ENCODE data around the gene REXO5. TPM values are rescaled to one million over a fixed set of nuclear protein-coding genes. Genes with fewer than 3 reads are reported as not detected.
"Not testable (repeated sequence)": the region's sequence is repeated elsewhere in the genome, so short reads cannot be mapped to it uniquely, and the experiment has no call there.

The REXO5 gene
- total RNA-seq, 4 donors from 2014 or later, result 1.5 to 5.9 (median 4.1) TPM

- WGBS, 2 donors, result 55 to 57% methylated on average over 2 of the region's 2 CpGs
- Histone ChIP-seq H3K27me3 (no peaks in the 10 kb centered on the region), H3K4me1 (no peaks in the 10 kb centered on the region), H3K4me3 (no peak overlapping the region), H3K27ac (peak overlapping the region in 1 of 4 donors; percentile 16), H3K9me3 (no peaks in the 10 kb centered on the region), H3K36me3 (peaks cover 0 to 41% (median 0%) of the 10 kb centered on the region in 3 donors)
- DNase-seq (ENCODE audit: low spot score in 2 of 2), result no peak
- TF ChIP-seq EP300 (IDR thresholded peaks at IDR 0.05), result no peak
- TF ChIP-seq, protein P1, sequence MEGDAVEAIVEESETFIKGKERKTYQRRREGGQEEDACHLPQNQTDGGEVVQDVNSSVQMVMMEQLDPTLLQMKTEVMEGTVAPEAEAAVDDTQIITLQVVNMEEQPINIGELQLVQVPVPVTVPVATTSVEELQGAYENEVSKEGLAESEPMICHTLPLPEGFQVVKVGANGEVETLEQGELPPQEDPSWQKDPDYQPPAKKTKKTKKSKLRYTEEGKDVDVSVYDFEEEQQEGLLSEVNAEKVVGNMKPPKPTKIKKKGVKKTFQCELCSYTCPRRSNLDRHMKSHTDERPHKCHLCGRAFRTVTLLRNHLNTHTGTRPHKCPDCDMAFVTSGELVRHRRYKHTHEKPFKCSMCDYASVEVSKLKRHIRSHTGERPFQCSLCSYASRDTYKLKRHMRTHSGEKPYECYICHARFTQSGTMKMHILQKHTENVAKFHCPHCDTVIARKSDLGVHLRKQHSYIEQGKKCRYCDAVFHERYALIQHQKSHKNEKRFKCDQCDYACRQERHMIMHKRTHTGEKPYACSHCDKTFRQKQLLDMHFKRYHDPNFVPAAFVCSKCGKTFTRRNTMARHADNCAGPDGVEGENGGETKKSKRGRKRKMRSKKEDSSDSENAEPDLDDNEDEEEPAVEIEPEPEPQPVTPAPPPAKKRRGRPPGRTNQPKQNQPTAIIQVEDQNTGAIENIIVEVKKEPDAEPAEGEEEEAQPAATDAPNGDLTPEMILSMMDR (IDR thresholded peaks at IDR 0.05), result peak; percentile 47 to 60 (median 56)
These were observed 6.7 kb upstream of the REXO5 start for GRCh38 chr16:20799599-20799998.

DNA sequence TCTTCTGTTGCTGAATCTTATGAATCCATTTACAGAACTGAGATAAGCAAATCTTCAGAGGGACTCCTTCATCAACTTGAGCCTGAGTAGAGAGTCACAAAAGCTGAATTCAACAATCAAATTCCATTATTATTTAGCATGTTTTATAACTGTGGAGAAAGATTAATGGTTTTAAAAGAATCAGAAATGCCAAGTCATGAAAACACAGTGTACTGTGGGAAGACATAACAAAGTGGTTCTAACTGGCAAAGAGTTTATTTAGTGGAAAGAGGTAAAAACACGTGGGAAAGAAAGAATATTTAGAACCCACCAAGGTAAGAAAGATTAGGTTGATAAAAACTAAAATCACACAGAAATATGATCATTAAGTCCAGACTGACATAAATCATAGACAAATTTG is 5.0 kb upstream of the REXO5 start:
- no peak for DNase-seq (ENCODE audit: low spot score in 2 of 2)
- peaks cover 0 to 27% (median 0%) of the 10 kb centered on the region in 3 donors for H3K36me3 ChIP-seq
- 49 to 53% methylated on average over 1 of the region's 1 CpG for WGBS, 2 donors
- H3K4me3 ChIP-seq, result no peak overlapping the region
- no peaks in the 10 kb centered on the region for H3K9me3 ChIP-seq
- H3K4me1 ChIP-seq, result peaks cover 0 to 11% (median 0%) of the 10 kb centered on the region in 4 donors
- TF ChIP-seq, protein P1 (IDR thresholded peaks at IDR 0.05), result no peak
- TF ChIP-seq POLR2A (IDR thresholded peaks at IDR 0.05) (no peak), EP300 (IDR thresholded peaks at IDR 0.05) (no peak)
- no peaks in the 10 kb centered on the region for H3K27me3 ChIP-seq
- no peak overlapping the region for H3K27ac ChIP-seq

GRCh38 chr16:20803192-20803560 is 3.2 kb upstream of the REXO5 start:
- DNase-seq (ENCODE audit: low spot score in 2 of 2), result no peak
- peaks cover 0 to 19% (median 0%) of the 10 kb centered on the region in 3 donors for H3K36me3 ChIP-seq
- no peaks in the 10 kb centered on the region for H3K9me3 ChIP-seq
- no peaks in the 10 kb centered on the region for H3K27me3 ChIP-seq
- WGBS, 2 donors, result 85 to 89% methylated on average over 2 of the region's 2 CpGs
- H3K27ac ChIP-seq, result no peak overlapping the region
- no peak for TF ChIP-seq EP300 (IDR thresholded peaks at IDR 0.05)
- TF ChIP-seq POLR2A (IDR thresholded peaks at IDR 0.05), result no peak
- TF ChIP-seq, protein P1 (IDR thresholded peaks at IDR 0.05), result no peak
- H3K4me3 ChIP-seq, result no peak overlapping the region
- H3K4me1 ChIP-seq, result peaks cover 0 to 21% (median 5%) of the 10 kb centered on the region in 4 donors

GRCh38 chr16:20803561-20804214 is 2.6 kb upstream of the REXO5 start:
- no peak for DNase-seq (ENCODE audit: low spot score in 2 of 2)
- no peak for TF ChIP-seq EP300 (IDR thresholded peaks at IDR 0.05)
- TF ChIP-seq POLR2A (IDR thresholded peaks at IDR 0.05), result no peak
- TF ChIP-seq, protein P1 (IDR thresholded peaks at IDR 0.05), result no peak

DNA sequence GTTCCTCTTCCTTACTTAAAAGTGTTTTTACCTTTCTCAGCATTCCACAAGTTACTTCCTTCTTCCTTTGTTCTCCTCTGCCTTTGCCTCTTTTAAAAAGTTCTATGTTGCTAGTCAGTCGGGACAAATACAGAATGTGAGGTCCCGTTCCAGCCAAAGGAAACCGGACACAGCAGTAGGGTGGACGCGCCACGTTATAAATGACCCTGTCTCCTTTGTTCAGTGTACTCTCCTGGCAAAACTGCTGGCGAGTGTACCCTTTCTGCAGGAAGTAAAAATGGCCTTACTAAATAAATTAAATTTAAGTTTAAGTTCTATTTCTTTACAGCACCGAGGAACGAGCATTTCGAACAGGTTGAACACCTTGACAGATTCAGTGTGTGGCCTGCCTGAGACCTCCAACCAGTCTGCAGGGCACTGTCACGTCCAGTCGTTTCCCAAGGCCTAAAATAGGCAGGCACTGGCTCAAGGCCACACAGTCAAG is 601 bp upstream of the REXO5 start:
- Histone ChIP-seq H3K27ac (peak overlapping the region; percentile 63 to 95 (median 85)), H3K4me1 (peaks cover 0 to 21% (median 5%) of the 10 kb centered on the region in 4 donors), H3K4me3 (peak overlapping the region; percentile 60 to 89 (median 80))
- not testable (repeated sequence) for H3K27me3 ChIP-seq; H3K36me3 ChIP-seq; H3K9me3 ChIP-seq; DNase-seq (ENCODE audit: low spot score in 2 of 2)
- 5 to 10% methylated on average over 12 of the region's 12 CpGs for WGBS, 2 donors

More at GRCh38 chr16:20803561-20804214, 2.6 kb upstream of the REXO5 start:
- Histone ChIP-seq H3K9me3 (no peaks in the 10 kb centered on the region), H3K4me1 (peaks cover 0 to 21% (median 5%) of the 10 kb centered on the region in 4 donors), H3K27ac (no peak overlapping the region), H3K27me3 (no peaks in the 10 kb centered on the region), H3K4me3 (no peak overlapping the region), H3K36me3 (peaks cover 0 to 14% (median 0%) of the 10 kb centered on the region in 3 donors)
- WGBS, 2 donors, result 90 to 94% methylated on average over 7 of the region's 7 CpGs
